H1 (cell line): ENCODE measurements around the gene ACBD4. TPM values are rescaled to one million over a fixed set of nuclear protein-coding genes. Genes with fewer than 3 reads are reported as not detected.

ENCODE experiments used
- BCL11A ChIP-seq, 2 experiments: IDR thresholded peaks; one replicate each; pipeline ENCODE4 v1.6.1; 2011; ENCODE audit warnings: low read depth in 2 of 2, low read length in 2 of 2, mild to moderate bottlenecking in 2 of 2
- CBX5 ChIP-seq: fragments of 300-800, 300-1000 bp; sonication (generic); IDR thresholded peaks from 2 replicates; pipeline ENCODE4 v1.7.1; 2016; ENCODE audit warnings: antibody characterized with exemption, low read length, low read depth
- CHD1 ChIP-seq: IDR thresholded peaks from 2 replicates; pipeline ENCODE4 v1.6.1; 2012; ENCODE audit warnings: low read depth, low read length, improper control_type of control experiment
- CHD7 ChIP-seq: fragments of 300-600 bp; sonication (generic); IDR thresholded peaks from 2 replicates; pipeline ENCODE4 v1.7.1; 2012; ENCODE audit warnings: low read length, moderate library complexity, mild to moderate bottlenecking, inconsistent platforms; ENCODE audit not compliant: insufficient replicate concordance
- CREB1 ChIP-seq: IDR thresholded peaks from 2 replicates; pipeline ENCODE4 v1.6.1; 2012; ENCODE audit warnings: inconsistent platforms
- EP300 ChIP-seq, 2 experiments: IDR thresholded peaks; 1 replicate in 1 of 2; 2 replicates in 1 of 2; pipeline ENCODE4 v1.6.1; 2011 to 2012; ENCODE audit warnings: low read depth in 2 of 2, low read length in 2 of 2, mild to moderate bottlenecking in 2 of 2, borderline replicate concordance in 1 of 2, inconsistent platforms in 1 of 2, moderate library complexity in 1 of 2
- KDM4A ChIP-seq: IDR thresholded peaks from one replicate; pipeline ENCODE4 v1.7.1; 2012; ENCODE audit warnings: low read depth, mild to moderate bottlenecking, moderate library complexity, low read length, inconsistent platforms; ENCODE audit not compliant: severe bottlenecking
- MAFK ChIP-seq: IDR thresholded peaks from 2 replicates; pipeline ENCODE4 v1.6.1; 2012; ENCODE audit warnings: low read depth, mild to moderate bottlenecking, improper control_type of control experiment, low read length
- SAP30 ChIP-seq: fragments of 300-600 bp; sonication (generic); IDR thresholded peaks from 2 replicates; pipeline ENCODE4 v1.7.1; 2012; ENCODE audit warnings: low read length, moderate library complexity, mild to moderate bottlenecking, inconsistent platforms; ENCODE audit not compliant: insufficient read depth, insufficient replicate concordance
- SIN3A ChIP-seq, 2 experiments: IDR thresholded peaks in 1 of 2; conservative IDR thresholded peaks in 1 of 2; 2 replicates each; pipeline ENCODE4 v1.6.1; 2011 to 2012; ENCODE audit warnings: low read length in 2 of 2, improper control_type of control experiment in 1 of 2, low read depth in 1 of 2, mild to moderate bottlenecking in 1 of 2
- SRF ChIP-seq: IDR thresholded peaks from 2 replicates; pipeline ENCODE4 v1.6.1; 2011; ENCODE audit warnings: mild to moderate bottlenecking, low read depth, low read length, moderate library complexity
- SUZ12 ChIP-seq: fragments of 200-600 bp; sonication (generic); IDR thresholded peaks from 2 replicates; pipeline ENCODE4 v1.6.1; 2012; ENCODE audit warnings: mild to moderate bottlenecking, inconsistent platforms, low read length, moderate library complexity, mixed read lengths
- polyA plus RNA-seq, 7 experiments: library from polyadenylated mRNA; depleted of rRNA in 3 of 7; stranded (reverse) in 5 of 7; unstranded in 2 of 7; fragments of >200 nt in 5 of 7; fragments of 200-250 nt in 2 of 7; gene quantifications; 1 replicate in 5 of 7; 2 replicates in 1 of 7; 4 replicates in 1 of 7; pipeline versions ENCODE4 v1.2.1 to v1.2.3, GENCODE V29; 2011 to 2013; ENCODE audit warnings: missing spikeins in 2 of 7, mixed read lengths in 2 of 7
- total RNA-seq: library from RNA; stranded (reverse); fragmentation: NEBNext Ultra II Directional; extraction: Animal tissue kit (Norgen Biotek cat#: 25700); gene quantifications from 2 replicates; pipeline ENCODE4 v1.2.1, GENCODE V29; 2021

The ACBD4 gene
- total and polyA plus RNA-seq, 2 of the 8 experiments (the other 6 are each of a cell fraction or from before 2014, with no cell fraction given), result 7.3 to 10.7 TPM

- TF ChIP-seq CHD7 (no peak), KDM4A (no peak), SAP30 (no peak), SUZ12 (no peak), SRF (no peak), CBX5 (no peak), BCL11A (IDR thresholded peaks at IDR 0.05; ENCODE audit: low read depth in 2 of 2, low read length in 2 of 2) (no peak), EP300 (IDR thresholded peaks at IDR 0.05; ENCODE audit: borderline replicate concordance in 1 of 2, low read depth in 2 of 2, low read length in 2 of 2) (no peak), MAFK (no peak), CREB1 (no peak), SIN3A (conservative IDR thresholded peaks at IDR 0.05 in 1 of 2, IDR thresholded peaks at IDR 0.05 in 1 of 2; ENCODE audit: low read depth in 1 of 2, low read length in 2 of 2) (no peak), CHD1 (no peak)
Measured at GRCh38 chr17:45172232-45172540, 36.7 kb downstream of the ACBD4 start (continued).
